HepG2 (cell line): ENCODE measurements around the gene MACROD2. TPM values are rescaled to one million over a fixed set of nuclear protein-coding genes. Genes with fewer than 3 reads are reported as not detected.

Source experiments
- ATAC-seq: fragments of 200-7000 bp; cut with Tn5 transposase; 3 replicates; pipeline ENCODE4 v1.9.1; 2020; ENCODE audit warnings: mild to moderate bottlenecking, moderate library complexity
- BruUV-seq: library from RNA; stranded (reverse); fragments of 400-500 nt; replicated peaks from 2 replicates; lab custom pipeline; 2021; lab: Mats Ljungman, UMichigan
- CTCF ChIA-PET: fragments of 300-600 bp; formaldehyde crosslinking; extraction: SDS; loops from one replicate; lab custom pipeline; 2021; ENCODE audit warnings: low total read pairs, inconsistent platforms, low intra/inter-chr PET ratio; lab: Yijun Ruan, JAX
- POLR2A ChIA-PET: fragments of 350-600 bp; sonication (Branson Sonifier 250); formaldehyde crosslinking; loops from one replicate; lab custom pipeline; 2020; ENCODE audit warnings: antibody characterized with exemption, inconsistent platforms; lab: Yijun Ruan, JAX
- DNase-seq: peaks from one replicate; pipeline ENCODE4 v3.0.0-alpha.2; 2015; ENCODE audit warnings: low spot score
- FAIRE-seq: peaks from 3 replicates; lab custom pipeline; 2011; peaks lifted over from hg19 to GRCh38; lab: Jason Lieb, UNC
- H2AFZ ChIP-seq: one replicate; pipeline ENCODE4 v1.6.1; 2011; ENCODE audit warnings: low read length, inconsistent platforms
- H3K27ac ChIP-seq: fragments of 300-600 bp; 3 replicates; pipeline ENCODE4 v1.8.0; 2011; ENCODE audit warnings: mixed run types, mild to moderate bottlenecking, mixed read lengths, low read length, inconsistent platforms; ENCODE audit not compliant: insufficient read depth; ENCODE audit errors: extremely low read length
- H3K27me3 ChIP-seq, 2 experiments: fragments of 200-600 bp in 1 of 2; 2 replicates in 1 of 2; 3 replicates in 1 of 2; pipeline versions ENCODE4 v1.6.0 to v1.8.0; 2011; ENCODE audit warnings: low read length in 2 of 2, mild to moderate bottlenecking in 2 of 2, moderate library complexity in 2 of 2, inconsistent platforms in 1 of 2; ENCODE audit not compliant: insufficient read depth in 2 of 2, control insufficient read depth in 1 of 2
- H3K36me3 ChIP-seq, 2 experiments: fragments of 200-600 bp in 1 of 2; replicated peaks in 1 of 2; 2 replicates in 1 of 2; 3 replicates in 1 of 2; pipeline versions ENCODE4 v1.5.1 to v1.8.0; 2011; ENCODE audit warnings: low read length in 2 of 2, inconsistent platforms in 1 of 2; ENCODE audit not compliant: insufficient read depth in 2 of 2, control insufficient read depth in 1 of 2
- H3K4me1 ChIP-seq: 2 replicates; pipeline ENCODE4 v1.5.1; 2012; ENCODE audit warnings: low read length, inconsistent platforms; ENCODE audit not compliant: insufficient read depth
- H3K4me2 ChIP-seq: 2 replicates; pipeline ENCODE4 v1.6.0; 2011; ENCODE audit warnings: low read depth, low read length, inconsistent platforms
- H3K4me3 ChIP-seq, 3 experiments: fragments of 200-600 bp in 1 of 3; sonication (generic), shearing (Covaris generic) in 1 of 3; replicated peaks in 1 of 3; 2 replicates each; pipeline ENCODE4 v1.5.1; 2011 to 2016; ENCODE audit warnings: low read length in 3 of 3, inconsistent platforms in 2 of 3, low read depth in 2 of 3, mild to moderate bottlenecking in 2 of 3, control low read depth in 1 of 3, mixed read lengths in 1 of 3; ENCODE audit not compliant: insufficient read depth in 1 of 3
- H3K79me2 ChIP-seq: one replicate; pipeline ENCODE4 v1.6.1; 2011; ENCODE audit warnings: low read length, inconsistent platforms; ENCODE audit not compliant: insufficient read depth
- H3K9ac ChIP-seq: 2 replicates; pipeline ENCODE4 v1.6.0; 2011; ENCODE audit warnings: mild to moderate bottlenecking, low read depth, low read length, inconsistent platforms; ENCODE audit not compliant: insufficient read depth
- H3K9me3 ChIP-seq: 2 replicates; pipeline ENCODE4 v1.5.1; 2012; ENCODE audit warnings: mild to moderate bottlenecking, low read length
- H4K20me1 ChIP-seq: 2 replicates; pipeline ENCODE4 v1.6.0; 2011; ENCODE audit warnings: inconsistent platforms, mild to moderate bottlenecking, low read length, moderate library complexity; ENCODE audit not compliant: insufficient read depth
- CAMTA2 ChIP-seq: sonication (generic); formaldehyde crosslinking; IDR thresholded peaks from 2 replicates; pipeline ENCODE4 v1.4.0; 2020; ENCODE audit warnings: mild to moderate bottlenecking, missing genetic modification reagents, borderline replicate concordance
- CHD4 ChIP-seq: fragments of 200-600 bp; sonication (generic); IDR thresholded peaks from 2 replicates; pipeline ENCODE4 v1.7.0; 2017; ENCODE audit warnings: mild to moderate bottlenecking, low read length, borderline replicate concordance
- GATAD2A ChIP-seq: IDR thresholded peaks from 2 replicates; pipeline ENCODE4 v1.6.1; 2016
- HMG20A ChIP-seq: IDR thresholded peaks from 2 replicates; pipeline ENCODE4 v1.6.1; 2016; ENCODE audit warnings: borderline replicate concordance
- NFKBIZ ChIP-seq: IDR thresholded peaks from 2 replicates; pipeline ENCODE4 v1.6.1; 2018; ENCODE audit warnings: missing genetic modification reagents, missing compliant biosample characterization
- SOX5 ChIP-seq: IDR thresholded peaks from 2 replicates; pipeline ENCODE4 v1.6.1; 2016; ENCODE audit warnings: borderline replicate concordance
- SP140L ChIP-seq: sonication (generic); formaldehyde crosslinking; IDR thresholded peaks from 2 replicates; pipeline ENCODE4 v1.4.0; 2020; ENCODE audit warnings: missing genetic modification reagents, borderline replicate concordance
- ZNF20 ChIP-seq: sonication (generic); formaldehyde crosslinking; IDR thresholded peaks from 2 replicates; pipeline ENCODE4 v1.4.0; 2020; ENCODE audit warnings: mild to moderate bottlenecking, moderate library complexity, missing genetic modification reagents
- ZNF232 ChIP-seq: sonication (generic); formaldehyde crosslinking; IDR thresholded peaks from 2 replicates; pipeline ENCODE4 v1.4.0; 2020; ENCODE audit warnings: missing genetic modification reagents, borderline replicate concordance
- ZNF672 ChIP-seq: sonication (generic); formaldehyde crosslinking; IDR thresholded peaks from 2 replicates; pipeline ENCODE4 v1.8.1; 2022; ENCODE audit warnings: missing genetic modification reagents
- ZNF782 ChIP-seq: sonication (generic); formaldehyde crosslinking; IDR thresholded peaks from 2 replicates; pipeline ENCODE4 v1.4.0; 2020; ENCODE audit warnings: missing genetic modification reagents, mild to moderate bottlenecking, borderline replicate concordance
- WGBS: methylation state at CpG from one replicate; pipeline ENCODE4 v1.1.6; 2017; ENCODE audit warnings: low lambda C conversion rate; 5-methylcytosine and 5-hydroxymethylcytosine counted together
- in situ Hi-C: cut with HindIII; loops from 2 replicates; pipeline ENCODE4 v1.10.0; 2017; ENCODE audit warnings: low pct_unique_long_range_greater_than_20kb; ENCODE audit not compliant: extremely low pct_ligation_motif_present
- intact Hi-C: fragments of 100-400 bp; cut with micrococcal nuclease; formaldehyde crosslinking; loops from one replicate; pipeline ENCODE4 v1.10.0; 2022; ENCODE audit not compliant: unreplicated experiment
- polyA plus RNA-seq, 8 experiments: library from polyadenylated mRNA; depleted of rRNA in 3 of 8; stranded (reverse) in 7 of 8; unstranded in 1 of 8; fragments of >200 nt; fragmentation: Illumina TruSeq in 4 of 8; extraction: Trizol in 4 of 8; gene quantifications; 2 replicates each; pipeline versions ENCODE4 v1.2.1 to v1.2.3, GENCODE V29; 2011 to 2016; ENCODE audit warnings: low read depth in 4 of 8, missing spikeins in 1 of 8, mixed read lengths in 1 of 8; ENCODE audit not compliant: insufficient read depth in 1 of 8
- total RNA-seq, 5 experiments: library from RNA; depleted of rRNA; stranded (reverse); fragments of >200 nt; fragmentation: Illumina TruSeq; extraction: Trizol; gene quantifications; 2 replicates each; pipeline ENCODE4 v1.2.3, GENCODE V29; 2016; ENCODE audit warnings: low read depth in 1 of 5
- TF ChIP-seq, protein P1 (sequence below): sonication (generic); formaldehyde crosslinking; IDR thresholded peaks from 2 replicates; pipeline ENCODE4 v1.9.0; 2021; ENCODE audit warnings: missing genetic modification reagents, mild to moderate bottlenecking, borderline replicate concordance

Gene MACROD2
- total and polyA plus RNA-seq, 2 of the 13 experiments (the other 11 are each of a cell fraction or from before 2014, with no cell fraction given): 0.13 to 0.51 TPM

DNA sequence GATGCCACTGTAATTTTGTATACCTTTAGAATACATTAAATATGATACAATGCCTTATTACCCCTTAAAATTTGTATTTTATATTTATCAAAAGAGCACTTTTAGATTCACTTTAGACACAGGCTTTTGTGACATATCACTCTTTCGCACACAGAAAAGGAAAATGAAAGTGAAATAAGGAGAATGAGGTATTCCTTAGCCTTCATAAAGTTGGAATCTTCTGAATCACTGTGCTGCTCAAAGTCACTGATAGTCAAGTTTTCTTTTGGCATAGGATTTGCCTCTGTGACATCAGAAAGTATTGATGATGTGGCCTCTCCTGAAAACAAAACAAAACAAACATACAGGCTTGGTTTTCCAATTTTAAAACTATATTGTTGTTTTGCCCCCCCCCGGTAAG is 1480.9 kb downstream of the MACROD2 start (continued):
- TF ChIP-seq CHD4 (no peak), GATAD2A (CRISPR knock-in tag) (no peak), CAMTA2 (CRISPR knock-in tag) (no peak)

DNA sequence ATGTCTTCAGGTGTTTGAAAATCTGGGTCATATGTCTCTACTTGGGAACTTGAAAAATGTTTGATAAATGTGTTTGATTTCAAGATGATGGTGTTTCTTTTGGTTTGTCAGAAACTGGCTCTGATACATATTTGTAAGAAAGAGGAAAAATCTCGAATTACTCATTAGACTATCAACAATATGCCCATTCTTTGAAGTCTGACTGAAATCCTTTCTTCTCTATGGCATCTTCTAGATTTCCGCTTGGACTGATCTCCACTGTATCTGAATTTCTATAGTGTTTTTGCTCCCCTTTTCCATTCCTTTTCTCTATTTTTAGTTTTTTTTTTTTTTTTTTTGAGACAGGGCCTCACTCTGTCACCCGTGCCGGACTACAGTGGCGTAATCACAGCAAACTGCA is 1481.5 kb downstream of the MACROD2 start:
- BruUV-seq: no TSS peak
- ATAC-seq: no peak
- Histone ChIP-seq H3K27me3 (no peaks in the 10 kb centered on the region), H3K4me1 (no peaks in the 10 kb centered on the region), H3K36me3 (no peaks in the 10 kb centered on the region), H4K20me1 (no peaks in the 10 kb centered on the region), H2AFZ (no peak overlapping the region), H3K27ac (no peak overlapping the region), H3K4me2 (no peak overlapping the region), H3K79me2 (no peaks in the 10 kb centered on the region), H3K4me3 (no peak overlapping the region), H3K9me3 (peaks cover 83% of the 10 kb centered on the region), H3K9ac (no peak overlapping the region)
- WGBS: 38% methylated on average over 5 of the region's 5 CpGs
- in situ Hi-C loops (no loop called here), intact Hi-C loops (no loop called here)
- no peak for FAIRE-seq
- DNase-seq: no peak
- CTCF ChIA-PET: no interaction called here
- no peak for TF ChIP-seq SOX5 (CRISPR knock-in tag)
- TF ChIP-seq HMG20A (CRISPR knock-in tag): no peak
- TF ChIP-seq ZNF672 (CRISPR knock-in tag): no peak
- TF ChIP-seq ZNF232 (CRISPR knock-in tag): no peak
- TF ChIP-seq ZNF20 (CRISPR knock-in tag): no peak
- no peak for TF ChIP-seq SP140L
- no peak for TF ChIP-seq NFKBIZ (CRISPR knock-in tag)
- TF ChIP-seq, protein P1, sequence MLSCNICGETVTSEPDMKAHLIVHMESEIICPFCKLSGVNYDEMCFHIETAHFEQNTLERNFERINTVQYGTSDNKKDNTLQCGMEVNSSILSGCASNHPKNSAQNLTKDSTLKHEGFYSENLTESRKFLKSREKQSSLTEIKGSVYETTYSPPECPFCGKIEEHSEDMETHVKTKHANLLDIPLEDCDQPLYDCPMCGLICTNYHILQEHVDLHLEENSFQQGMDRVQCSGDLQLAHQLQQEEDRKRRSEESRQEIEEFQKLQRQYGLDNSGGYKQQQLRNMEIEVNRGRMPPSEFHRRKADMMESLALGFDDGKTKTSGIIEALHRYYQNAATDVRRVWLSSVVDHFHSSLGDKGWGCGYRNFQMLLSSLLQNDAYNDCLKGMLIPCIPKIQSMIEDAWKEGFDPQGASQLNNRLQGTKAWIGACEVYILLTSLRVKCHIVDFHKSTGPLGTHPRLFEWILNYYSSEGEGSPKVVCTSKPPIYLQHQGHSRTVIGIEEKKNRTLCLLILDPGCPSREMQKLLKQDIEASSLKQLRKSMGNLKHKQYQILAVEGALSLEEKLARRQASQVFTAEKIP (CRISPR knock-in tag): no peak
- TF ChIP-seq ZNF782 (CRISPR knock-in tag): no peak
- POLR2A ChIA-PET: no interaction called here
